Stimulated activated naive CD8-positive, alpha-beta T cell treated with anti-CD3 and anti-CD28 coated beads, Interleukin-15, amount 100 ng/mL, for 72 hours (primary cell): ENCODE results near the gene GPATCH1.
"Not testable (repeated sequence)": the region's sequence is repeated elsewhere in the genome, so short reads cannot be mapped to it uniquely, and the experiment has no call there.

ENCODE experiments used
- ATAC-seq: fragments of 150-1000 bp; cut with Tn5 transposase; 2 replicates; pipeline ENCODE4 v1.10.0; 2021; ENCODE audit warnings: mild to moderate bottlenecking, moderate library complexity
- DNase-seq, 2 donors: peaks; one replicate each; pipeline ENCODE4 v3.0.0; 2021 to 2022
- H3K27ac Mint-ChIP-seq, 2 donors: one replicate each; pipeline ENCODE4 v1.8.0; 2022; ENCODE audit warnings: mild to moderate bottlenecking in 2 of 2, mixed read lengths in 2 of 2, moderate library complexity in 2 of 2
- H3K27me3 Mint-ChIP-seq: one replicate; pipeline ENCODE4 v1.8.0; 2022; ENCODE audit warnings: mixed read lengths
- H3K4me1 Mint-ChIP-seq: one replicate; pipeline ENCODE4 v1.8.0; 2022; ENCODE audit warnings: mild to moderate bottlenecking, mixed read lengths
- H3K4me3 Mint-ChIP-seq, 2 donors: one replicate each; pipeline ENCODE4 v1.8.0; 2022; ENCODE audit warnings: mild to moderate bottlenecking in 2 of 2, mixed read lengths in 2 of 2, moderate library complexity in 1 of 2
- H3K9me3 Mint-ChIP-seq, 2 donors: one replicate each; pipeline ENCODE4 v1.8.0; 2022; ENCODE audit warnings: mixed read lengths in 2 of 2

The GPATCH1 gene

DNA sequence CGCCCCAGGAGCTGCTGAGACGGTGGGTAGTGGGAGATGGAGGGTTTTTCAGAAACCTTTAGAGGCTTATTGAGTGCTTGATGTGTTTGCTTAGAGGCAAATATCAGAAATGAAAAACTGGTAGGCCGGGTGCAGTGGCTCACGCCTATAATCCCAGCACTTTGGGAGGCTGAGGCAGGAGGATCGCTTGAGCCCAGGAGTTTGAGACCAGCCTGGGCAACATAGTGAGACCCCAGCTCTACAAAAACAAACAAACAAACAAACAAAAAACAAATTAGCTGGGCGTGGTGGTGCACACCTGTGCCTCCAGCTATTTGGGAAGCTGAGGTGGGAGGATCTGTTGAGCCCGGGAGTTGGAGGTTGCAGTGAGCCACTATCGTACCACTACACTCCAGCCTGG is 45.7 kb downstream of the GPATCH1 start:
- H3K4me3 Mint-ChIP-seq, H3K27me3 Mint-ChIP-seq, ATAC-seq, H3K4me1 Mint-ChIP-seq, H3K9me3 Mint-ChIP-seq, H3K27ac Mint-ChIP-seq, DNase-seq: not testable (repeated sequence)

DNA sequence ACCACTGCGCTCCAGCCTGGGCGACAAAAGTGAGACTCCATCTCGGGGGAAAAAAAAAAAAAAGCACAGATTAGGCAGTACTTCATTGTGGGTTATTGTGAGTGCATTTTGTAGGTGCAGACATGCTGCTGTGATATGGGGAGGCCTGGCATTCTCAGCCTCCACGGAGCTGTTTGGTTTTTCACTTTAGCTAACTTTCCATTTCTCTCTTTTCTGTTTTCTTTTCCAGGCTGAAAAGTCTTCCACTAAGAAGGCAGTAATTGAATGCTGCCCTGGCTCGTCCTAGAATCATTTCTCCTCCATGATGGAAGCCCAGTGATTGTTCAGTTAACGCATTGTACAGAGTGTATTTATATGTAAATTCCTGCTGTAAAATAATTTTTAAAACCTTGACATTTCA is 48.9 kb downstream of the GPATCH1 start:
- H3K27me3 Mint-ChIP-seq, result no peaks in the 10 kb centered on the region
- no peaks in the 10 kb centered on the region for H3K9me3 Mint-ChIP-seq
- H3K4me3 Mint-ChIP-seq, result no peak overlapping the region
- peak overlapping the region in 1 of 2 donors; percentile 57 for H3K27ac Mint-ChIP-seq
- ATAC-seq, result no peak
- DNase-seq, result no peak
- peaks cover 2% of the 10 kb centered on the region for H3K4me1 Mint-ChIP-seq

DNA sequence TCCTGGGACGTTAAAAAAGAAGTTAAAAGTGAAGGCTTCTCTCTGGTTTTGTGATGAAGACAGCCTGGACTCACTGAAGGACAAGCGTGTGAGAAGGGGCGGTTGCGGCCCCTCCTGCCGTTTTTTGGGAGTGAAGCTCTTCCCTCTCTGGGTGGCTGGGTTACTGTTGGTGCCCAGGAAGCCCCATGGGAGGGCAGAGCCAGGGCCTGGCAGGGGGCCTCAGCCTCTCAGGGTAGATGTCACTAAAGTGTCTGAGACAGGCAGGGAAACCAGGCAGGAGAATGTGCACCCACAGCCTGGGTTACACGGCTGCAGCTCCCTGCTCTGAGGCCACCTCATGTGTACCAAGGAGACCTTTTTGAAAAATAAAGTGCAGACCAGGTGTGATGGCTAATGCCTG is 49.5 kb downstream of the GPATCH1 start:
- Mint-ChIP-seq H3K9me3 (no peaks in the 10 kb centered on the region), H3K4me3 (no peak overlapping the region), H3K27me3 (no peaks in the 10 kb centered on the region), H3K4me1 (peaks cover 7% of the 10 kb centered on the region), H3K27ac (peak overlapping the region in 1 of 2 donors; percentile 57)
- DNase-seq (no peak), ATAC-seq (no peak)

GRCh38 chr19:33132021-33132420 is 51.0 kb downstream of the GPATCH1 start, which contains the start of gene WDR88:
Gene WDR88, plus strand, starts transcription at chr19:33132114. Its CDS starts 56 bp downstream, at chr19:33132170.
- Mint-ChIP-seq H3K4me3 (no peak within 1 kb of the TSS), H3K27ac (peak within 1 kb of the TSS in 1 of 2 donors; percentile 42)
- peak; percentile 24 for ATAC-seq

DNA sequence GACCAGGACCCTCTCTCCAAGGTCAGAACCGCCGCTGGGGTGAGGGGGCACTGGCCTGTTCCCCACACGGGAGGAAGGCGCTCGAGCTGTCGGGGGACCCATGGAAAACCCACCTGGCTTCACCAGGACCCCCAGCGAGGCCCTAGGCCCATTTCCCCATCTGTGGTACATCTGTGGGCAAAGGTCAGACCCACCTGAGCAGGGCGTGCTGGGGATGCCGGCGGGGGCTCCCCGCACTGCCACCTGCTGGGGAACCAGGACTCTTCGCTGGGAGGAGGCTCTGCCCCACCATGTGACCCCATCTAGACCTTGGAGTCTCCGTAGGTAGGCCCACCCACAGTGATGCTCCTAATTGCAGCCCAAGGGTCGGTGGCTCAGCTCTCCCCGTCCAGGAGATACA is 51.4 kb downstream of the GPATCH1 start:
- Mint-ChIP-seq H3K4me3 (no peak overlapping the region), H3K27me3 (no peaks in the 10 kb centered on the region), H3K27ac (peak overlapping the region in 1 of 2 donors; percentile 34)

More at GRCh38 chr19:33132021-33132420, 51.0 kb downstream of the GPATCH1 start, which contains the start of gene WDR88:
- no peaks in the 10 kb centered on the region for H3K27me3 Mint-ChIP-seq
- H3K4me1 Mint-ChIP-seq, result peaks cover 17% of the 10 kb centered on the region
- H3K9me3 Mint-ChIP-seq, result no peaks in the 10 kb centered on the region
- no peak for DNase-seq

DNA sequence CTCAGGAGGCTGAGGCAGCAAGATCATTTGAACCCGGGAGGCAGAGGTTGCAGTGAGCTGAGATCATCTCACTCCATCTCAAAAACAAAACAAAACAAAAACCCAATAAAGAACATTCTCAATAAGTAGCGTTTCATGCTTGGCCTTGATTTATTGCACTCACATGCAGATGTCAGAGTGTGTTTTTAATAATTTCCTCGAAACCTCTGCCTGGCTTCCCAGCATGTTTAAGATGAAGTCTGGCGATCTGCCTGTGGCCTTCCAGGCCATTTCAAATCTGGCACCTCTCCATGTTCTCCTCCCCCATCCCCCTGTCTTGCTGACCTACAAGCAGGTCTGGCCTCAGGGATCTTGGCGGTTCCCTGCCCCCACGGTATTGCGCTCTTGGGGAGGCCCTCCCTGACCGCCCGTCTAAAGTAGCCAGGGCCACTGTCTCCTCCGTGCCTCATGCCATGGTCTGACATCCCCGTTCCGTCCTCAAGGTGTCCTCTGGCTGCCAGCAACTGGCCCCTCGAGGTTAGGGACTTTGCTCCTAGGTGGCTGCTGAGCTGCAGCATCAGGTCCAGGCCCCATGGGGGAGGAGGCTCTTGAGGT is 52.6 kb downstream of the GPATCH1 start:
- no peak for ATAC-seq
- H3K27ac Mint-ChIP-seq, result no peak overlapping the region
- H3K27me3 Mint-ChIP-seq, result no peaks in the 10 kb centered on the region
- no peaks in the 10 kb centered on the region for H3K9me3 Mint-ChIP-seq
- no peak for DNase-seq
- H3K4me3 Mint-ChIP-seq, result peak overlapping the region in 1 of 2 donors; percentile 10
- H3K4me1 Mint-ChIP-seq, result peaks cover 17% of the 10 kb centered on the region

More for the DNA sequence above, 51.4 kb downstream of the GPATCH1 start:
- no peaks in the 10 kb centered on the region for H3K9me3 Mint-ChIP-seq
- DNase-seq (no peak), ATAC-seq (no peak)
- peaks cover 17% of the 10 kb centered on the region for H3K4me1 Mint-ChIP-seq

- H3K27ac Mint-ChIP-seq, result no peak overlapping the region
- H3K9me3 Mint-ChIP-seq, result no peaks in the 10 kb centered on the region
- ATAC-seq (peak; percentile 92), DNase-seq (peak; percentile 35 to 69)
- peaks cover 17% of the 10 kb centered on the region for H3K4me1 Mint-ChIP-seq
- H3K4me3 Mint-ChIP-seq, result peak overlapping the region; percentile 65 to 76
- H3K27me3 Mint-ChIP-seq, result no peaks in the 10 kb centered on the region
Observed at GRCh38 chr19:33134571-33135041, 53.6 kb downstream of the GPATCH1 start.

GRCh38 chr19:33139165-33139564 is 58.2 kb downstream of the GPATCH1 start:
- ATAC-seq (no peak), DNase-seq (no peak)
- H3K27ac Mint-ChIP-seq, result no peak overlapping the region
- H3K27me3 Mint-ChIP-seq, result no peaks in the 10 kb centered on the region
- H3K4me3 Mint-ChIP-seq, result no peak overlapping the region
- H3K4me1 Mint-ChIP-seq, result peaks cover 24% of the 10 kb centered on the region
- H3K9me3 Mint-ChIP-seq, result no peaks in the 10 kb centered on the region

GRCh38 chr19:33143897-33144405 is 63.0 kb downstream of the GPATCH1 start:
- ATAC-seq, result peak; percentile 97
- Mint-ChIP-seq H3K4me1 (peaks cover 7% of the 10 kb centered on the region), H3K9me3 (no peaks in the 10 kb centered on the region), H3K4me3 (no peak overlapping the region), H3K27me3 (no peaks in the 10 kb centered on the region), H3K27ac (no peak overlapping the region)
- DNase-seq, result peak; percentile 67 to 71

DNA sequence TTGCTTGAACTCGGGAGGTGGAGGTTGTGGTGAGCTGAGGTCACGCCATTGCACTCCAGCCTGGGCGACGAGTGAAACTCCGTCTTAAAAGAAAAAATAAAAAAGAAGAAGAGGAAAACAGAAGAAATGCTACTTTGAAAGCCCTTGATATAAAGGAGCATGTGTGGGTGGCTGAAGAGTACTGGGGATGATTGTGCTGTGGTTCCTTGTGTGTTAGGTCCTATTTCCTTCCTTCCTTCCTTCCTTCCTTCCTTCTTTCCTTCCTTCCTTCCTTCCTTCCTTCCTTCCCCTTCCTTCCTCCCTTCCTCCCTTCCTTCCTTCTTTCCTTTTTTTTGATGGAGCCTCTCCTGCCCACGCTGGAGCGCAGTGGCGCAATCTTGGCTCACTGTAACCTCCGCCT is 65.2 kb downstream of the GPATCH1 start:
- Mint-ChIP-seq H3K27me3 (no peaks in the 10 kb centered on the region), H3K9me3 (no peaks in the 10 kb centered on the region), H3K27ac (no peak overlapping the region), H3K4me3 (no peak overlapping the region), H3K4me1 (peaks cover 7% of the 10 kb centered on the region)
- ATAC-seq (no peak), DNase-seq (no peak)

GRCh38 chr19:33147538-33147937 is 66.6 kb downstream of the GPATCH1 start:
- H3K4me1 Mint-ChIP-seq, result peaks cover 7% of the 10 kb centered on the region
- ATAC-seq (no peak), DNase-seq (no peak)
- no peaks in the 10 kb centered on the region for H3K9me3 Mint-ChIP-seq
- no peaks in the 10 kb centered on the region for H3K27me3 Mint-ChIP-seq
- no peak overlapping the region for H3K27ac Mint-ChIP-seq
- H3K4me3 Mint-ChIP-seq, result no peak overlapping the region

GRCh38 chr19:33150852-33151518 is 70.0 kb downstream of the GPATCH1 start:
- DNase-seq (no peak), ATAC-seq (no peak)
- no peaks in the 10 kb centered on the region for H3K27me3 Mint-ChIP-seq
- H3K27ac Mint-ChIP-seq, result peak overlapping the region in 1 of 2 donors; percentile 54
- H3K4me3 Mint-ChIP-seq, result no peak overlapping the region
- no peaks in the 10 kb centered on the region for H3K9me3 Mint-ChIP-seq
- H3K4me1 Mint-ChIP-seq, result no peaks in the 10 kb centered on the region

GRCh38 chr19:33152176-33152575 is 71.2 kb downstream of the GPATCH1 start:
- Mint-ChIP-seq H3K9me3 (no peaks in the 10 kb centered on the region), H3K4me3 (no peak overlapping the region), H3K4me1 (no peaks in the 10 kb centered on the region), H3K27me3 (no peaks in the 10 kb centered on the region), H3K27ac (no peak overlapping the region)
- DNase-seq, result no peak
- ATAC-seq, result no peak

- ATAC-seq, H3K27me3 Mint-ChIP-seq, H3K4me1 Mint-ChIP-seq, H3K4me3 Mint-ChIP-seq, H3K9me3 Mint-ChIP-seq, DNase-seq: not testable (repeated sequence)
- H3K27ac Mint-ChIP-seq, result peak overlapping the region in 1 of 2 donors; percentile 71
Observed at GRCh38 chr19:33152625-33153024, 71.6 kb downstream of the GPATCH1 start.

- H3K27ac Mint-ChIP-seq, DNase-seq, ATAC-seq, H3K27me3 Mint-ChIP-seq, H3K9me3 Mint-ChIP-seq, H3K4me3 Mint-ChIP-seq: not testable (repeated sequence)
- peaks cover 12% of the 10 kb centered on the region for H3K4me1 Mint-ChIP-seq
Observed at GRCh38 chr19:33154313-33154712, 73.3 kb downstream of the GPATCH1 start.

GRCh38 chr19:33156334-33156733 is 75.4 kb downstream of the GPATCH1 start:
- H3K27ac Mint-ChIP-seq, result no peak overlapping the region
- peaks cover 0 to 7% of the 10 kb centered on the region in 2 donors for H3K9me3 Mint-ChIP-seq
- no peak overlapping the region for H3K4me3 Mint-ChIP-seq
- H3K4me1 Mint-ChIP-seq, result peaks cover 29% of the 10 kb centered on the region
- DNase-seq, result no peak
- H3K27me3 Mint-ChIP-seq, result no peaks in the 10 kb centered on the region
- no peak for ATAC-seq
